ENCODE results near the gene MAGI2.

DNA sequence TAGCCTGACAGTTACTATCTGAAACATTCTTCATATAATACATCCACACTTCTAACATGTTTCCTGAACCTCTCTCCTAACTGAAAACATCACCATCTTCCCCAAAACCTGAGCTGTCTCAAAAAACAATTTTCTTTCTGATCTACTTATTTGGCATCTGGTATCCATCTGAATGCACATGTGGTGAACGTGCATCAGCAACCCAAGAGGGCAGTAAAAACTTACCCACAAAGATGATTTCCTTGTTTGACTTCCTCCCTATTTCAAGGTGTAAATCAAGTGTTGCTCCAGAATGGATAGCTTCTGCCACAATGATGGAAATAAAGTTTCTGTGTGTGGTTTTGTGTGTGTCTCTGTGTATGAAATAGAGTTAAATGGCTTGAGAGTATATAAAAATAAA lies 500.4 kb downstream of the MAGI2 start:
- TF ChIP-seq, protein P1, sequence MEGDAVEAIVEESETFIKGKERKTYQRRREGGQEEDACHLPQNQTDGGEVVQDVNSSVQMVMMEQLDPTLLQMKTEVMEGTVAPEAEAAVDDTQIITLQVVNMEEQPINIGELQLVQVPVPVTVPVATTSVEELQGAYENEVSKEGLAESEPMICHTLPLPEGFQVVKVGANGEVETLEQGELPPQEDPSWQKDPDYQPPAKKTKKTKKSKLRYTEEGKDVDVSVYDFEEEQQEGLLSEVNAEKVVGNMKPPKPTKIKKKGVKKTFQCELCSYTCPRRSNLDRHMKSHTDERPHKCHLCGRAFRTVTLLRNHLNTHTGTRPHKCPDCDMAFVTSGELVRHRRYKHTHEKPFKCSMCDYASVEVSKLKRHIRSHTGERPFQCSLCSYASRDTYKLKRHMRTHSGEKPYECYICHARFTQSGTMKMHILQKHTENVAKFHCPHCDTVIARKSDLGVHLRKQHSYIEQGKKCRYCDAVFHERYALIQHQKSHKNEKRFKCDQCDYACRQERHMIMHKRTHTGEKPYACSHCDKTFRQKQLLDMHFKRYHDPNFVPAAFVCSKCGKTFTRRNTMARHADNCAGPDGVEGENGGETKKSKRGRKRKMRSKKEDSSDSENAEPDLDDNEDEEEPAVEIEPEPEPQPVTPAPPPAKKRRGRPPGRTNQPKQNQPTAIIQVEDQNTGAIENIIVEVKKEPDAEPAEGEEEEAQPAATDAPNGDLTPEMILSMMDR (conservative IDR thresholded peaks at IDR 0.05 in 1 of 2, IDR thresholded peaks at IDR 0.05 in 1 of 2; ENCODE audit: extremely low read depth in 1 of 2, insufficient read depth in 1 of 2, low read depth in 1 of 2, low read length in 2 of 2): no peak
- no peak for TF ChIP-seq EZH2 (IDR thresholded peaks at IDR 0.05; ENCODE audit: borderline replicate concordance, low read length)
